GM12878 (cell line): ENCODE measurements around the gene GGPS1. TPM values are rescaled to one million over a fixed set of nuclear protein-coding genes. Genes with fewer than 3 reads are reported as not detected.

ENCODE experiments used
- BCLAF1 ChIP-seq: fragments of 450-650 bp; IDR thresholded peaks from 2 replicates; pipeline ENCODE4 v1.6.1; 2017; ENCODE audit warnings: antibody characterized with exemption, mild to moderate bottlenecking, moderate library complexity
- MYB ChIP-seq: fragments of 150-350 bp; IDR thresholded peaks from 2 replicates; pipeline ENCODE4 v1.6.1; 2014; ENCODE audit warnings: mild to moderate bottlenecking, low read depth, low read length, borderline replicate concordance
- MYC ChIP-seq: IDR thresholded peaks from 2 replicates; pipeline ENCODE4 v1.6.1; 2011; ENCODE audit warnings: mild to moderate bottlenecking, low read length, moderate library complexity, inconsistent platforms; ENCODE audit not compliant: insufficient read depth, insufficient replicate concordance, insufficient read length, severe bottlenecking
- SMAD5 ChIP-seq: IDR thresholded peaks from 2 replicates; pipeline ENCODE4 v1.6.1; 2016; ENCODE audit warnings: antibody characterized with exemption, low read depth
- ZBTB11 ChIP-seq: fragments of 450-650 bp; formaldehyde crosslinking; IDR thresholded peaks from 2 replicates; pipeline ENCODE4 v1.5.0; 2022; ENCODE audit warnings: mild to moderate bottlenecking, missing genetic modification characterization
- polyA plus RNA-seq, 11 experiments: library from polyadenylated mRNA; depleted of rRNA in 4 of 11; unstranded in 6 of 11; stranded (reverse) in 5 of 11; fragments of >200 nt; fragmentation: Nextera tagmentation in 4 of 11; fragmentation: Illumina TruSeq in 1 of 11; extraction: Ambion mirVana in 4 of 11; extraction: Trizol in 1 of 11; gene quantifications; 1 replicate in 1 of 11; 2 replicates in 10 of 11; pipeline versions ENCODE4 v1.2.1 to v1.2.3, GENCODE V29; 2011 to 2016; ENCODE audit warnings: inconsistent platforms in 2 of 11, missing spikeins in 2 of 11, low read depth in 1 of 11
- total RNA-seq, 4 experiments: library from RNA; depleted of rRNA in 3 of 4; stranded (reverse); fragments of >200 nt in 3 of 4; fragmentation: Illumina TruSeq in 1 of 4; extraction: Trizol in 1 of 4; gene quantifications; 2 replicates each; pipeline versions ENCODE4 v1.2.1 to v1.2.3, GENCODE V29; 2013 to 2021

GGPS1 gene
- total and polyA plus RNA-seq, 10 of the 15 experiments (the other 5 are each of a cell fraction or from before 2014, with no cell fraction given): 15.1 to 36.0 (median 25.3) TPM

- no peak for TF ChIP-seq ZBTB11 (CRISPR knock-in tag)
- TF ChIP-seq SMAD5: no peak
- no peak for TF ChIP-seq BCLAF1
- TF ChIP-seq MYC: no peak
- TF ChIP-seq MYB: no peak
- TF ChIP-seq, all 136 proteins: peak for 0
These were observed 32.4 kb upstream of the GGPS1 start (continued) for GRCh38 chr1:235295902-235296350.
